ENCODE measurements around the gene PPP2R1A.

GRCh38 chr19:52273301-52273700 is 83.4 kb downstream of the PPP2R1A start:
- TF ChIP-seq POLR2A (IDR thresholded peaks at IDR 0.05) (no peak), CTCF (IDR thresholded peaks at IDR 0.05) (no peak), POLR2AphosphoS5 (IDR thresholded peaks at IDR 0.05) (no peak)
